Measurements from ENCODE around the gene GPR183.

DNA sequence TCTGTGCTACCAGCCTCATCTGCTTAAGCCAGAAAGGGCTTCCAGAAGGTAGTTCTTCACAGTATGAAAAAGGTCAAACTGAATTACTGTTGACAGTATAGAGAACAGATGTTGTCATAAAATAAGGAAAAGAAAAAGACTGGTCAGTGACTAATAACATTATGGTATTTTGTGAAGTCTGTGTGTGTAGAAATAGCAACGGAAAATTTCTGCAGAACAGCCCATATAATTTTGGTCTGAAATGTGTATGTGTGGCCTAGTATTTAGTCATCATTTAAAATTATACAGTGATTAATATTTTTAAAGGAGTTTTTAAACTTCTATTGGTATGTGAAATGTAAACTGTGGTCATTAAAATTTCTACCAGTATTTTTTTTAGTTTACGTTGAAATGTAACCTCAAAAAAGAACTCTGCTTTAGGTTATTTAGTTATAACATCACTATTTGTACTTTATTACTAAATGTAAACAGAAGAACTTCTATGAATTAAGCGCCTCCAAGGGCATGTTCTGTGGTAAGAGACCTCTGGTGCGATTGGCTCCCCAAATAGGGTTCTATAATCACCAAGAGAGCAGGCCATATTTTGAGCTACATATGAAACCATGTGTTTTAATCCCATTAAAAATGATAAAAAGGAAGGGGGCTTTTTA, 3.3 kb upstream of the GPR183 start:
- TF ChIP-seq CTCF (conservative IDR thresholded peaks at IDR 0.05 in 1 of 2, IDR thresholded peaks at IDR 0.05 in 1 of 2; ENCODE audit: extremely low read depth in 1 of 2, insufficient read depth in 1 of 2, low read depth in 1 of 2, low read length in 2 of 2) (no peak), EZH2 (IDR thresholded peaks at IDR 0.05; ENCODE audit: borderline replicate concordance, low read length) (no peak)

Data from mammary epithelial cell (primary cell).